ENCODE measurements around the gene KRT12. TPM values are rescaled to one million over a fixed set of nuclear protein-coding genes. Genes with fewer than 3 reads are reported as not detected.

KRT12 gene
- total and polyA plus RNA-seq, 2 donors (not counting 1 experiment from before 2014, with no cell fraction given), result not detected

DNA sequence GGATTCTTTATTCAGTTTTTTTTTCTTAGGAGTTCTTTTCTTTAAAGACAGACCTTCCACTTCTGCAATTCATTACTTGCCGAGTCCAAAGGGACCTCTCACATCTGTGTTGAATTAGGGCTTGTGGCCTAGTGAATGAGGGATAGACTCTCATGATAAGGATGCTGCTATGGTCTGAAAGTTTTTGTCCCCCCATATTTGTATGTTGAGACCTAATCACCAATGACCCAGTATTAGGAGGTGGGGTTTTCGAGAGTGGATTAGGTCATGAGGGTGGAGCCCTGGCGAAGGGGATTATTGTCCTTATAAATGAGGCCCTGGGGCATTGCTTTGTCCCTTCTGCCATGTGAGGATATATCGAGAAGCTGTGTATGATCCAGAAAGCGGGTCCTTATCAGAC, 9.5 kb downstream of the KRT12 start:
- no peak overlapping the region for H2AFZ ChIP-seq (ENCODE audit: low read length)
- no peaks in the 10 kb centered on the region for H3K4me1 ChIP-seq (ENCODE audit: control insufficient read depth, extremely low read depth, insufficient read depth, low read length)
- H3K27me3 ChIP-seq (ENCODE audit: control insufficient read depth, insufficient read depth, low read length), result no peaks in the 10 kb centered on the region
- no peak for TF ChIP-seq CTCF (conservative IDR thresholded peaks at IDR 0.05 in 1 of 2, IDR thresholded peaks at IDR 0.05 in 1 of 2; ENCODE audit: low read depth in 1 of 2, low read length in 2 of 2)
- TF ChIP-seq EZH2 (IDR thresholded peaks at IDR 0.05; ENCODE audit: low read length, missing control alignments), result no peak
- no peaks in the 10 kb centered on the region for H3K36me3 ChIP-seq (ENCODE audit: control insufficient read depth, insufficient read depth, low read length)
- peak; percentile 3 to 16 for DNase-seq (ENCODE audit: low read depth in 2 of 2)
- no peak overlapping the region for H3K4me3 ChIP-seq (replicated peaks in 1 of 4; ENCODE audit: control extremely low read depth in 1 of 4, insufficient read depth in 1 of 4, low read depth in 3 of 4, low read length in 4 of 4)
- H3K4me2 ChIP-seq (ENCODE audit: extremely low read depth, insufficient read depth, low read length), result no peak overlapping the region
- no peaks in the 10 kb centered on the region for H3K79me2 ChIP-seq (ENCODE audit: control insufficient read depth, insufficient read depth, low read length)
- no peak overlapping the region for H3K9ac ChIP-seq (ENCODE audit: insufficient read depth, low read length)
- no peaks in the 10 kb centered on the region for H4K20me1 ChIP-seq (ENCODE audit: control insufficient read depth, extremely low read depth, insufficient read depth, low read length)
- H3K9me3 ChIP-seq (ENCODE audit: control insufficient read depth, insufficient read depth, low read depth, low read length), result no peaks in the 10 kb centered on the region
- H3K27ac ChIP-seq (ENCODE audit: insufficient read depth, low read length), result no peak overlapping the region

GRCh38 chr17:40854175-40854814, 12.7 kb downstream of the KRT12 start:
- Histone ChIP-seq H3K79me2 (ENCODE audit: control insufficient read depth, insufficient read depth, low read length) (no peaks in the 10 kb centered on the region), H3K27me3 (ENCODE audit: control insufficient read depth, insufficient read depth, low read length) (no peaks in the 10 kb centered on the region), H3K4me2 (ENCODE audit: extremely low read depth, insufficient read depth, low read length) (peak overlapping the region; percentile 20), H3K9me3 (ENCODE audit: control insufficient read depth, insufficient read depth, low read depth, low read length) (no peaks in the 10 kb centered on the region), H2AFZ (ENCODE audit: low read length) (no peak overlapping the region), H4K20me1 (ENCODE audit: control insufficient read depth, extremely low read depth, insufficient read depth, low read length) (no peaks in the 10 kb centered on the region), H3K36me3 (ENCODE audit: control insufficient read depth, insufficient read depth, low read length) (no peaks in the 10 kb centered on the region), H3K27ac (ENCODE audit: insufficient read depth, low read length) (no peak overlapping the region), H3K4me3 (replicated peaks in 1 of 4; ENCODE audit: control extremely low read depth in 1 of 4, insufficient read depth in 1 of 4, low read depth in 3 of 4, low read length in 4 of 4) (no peak overlapping the region), H3K4me1 (ENCODE audit: control insufficient read depth, extremely low read depth, insufficient read depth, low read length) (no peaks in the 10 kb centered on the region), H3K9ac (ENCODE audit: insufficient read depth, low read length) (no peak overlapping the region)
- peak; percentile 90 to 92 for DNase-seq (ENCODE audit: low read depth in 2 of 2)
- TF ChIP-seq EZH2 (IDR thresholded peaks at IDR 0.05; ENCODE audit: low read length, missing control alignments), result no peak
- TF ChIP-seq CTCF (conservative IDR thresholded peaks at IDR 0.05 in 1 of 2, IDR thresholded peaks at IDR 0.05 in 1 of 2; ENCODE audit: low read depth in 1 of 2, low read length in 2 of 2), result no peak

DNA sequence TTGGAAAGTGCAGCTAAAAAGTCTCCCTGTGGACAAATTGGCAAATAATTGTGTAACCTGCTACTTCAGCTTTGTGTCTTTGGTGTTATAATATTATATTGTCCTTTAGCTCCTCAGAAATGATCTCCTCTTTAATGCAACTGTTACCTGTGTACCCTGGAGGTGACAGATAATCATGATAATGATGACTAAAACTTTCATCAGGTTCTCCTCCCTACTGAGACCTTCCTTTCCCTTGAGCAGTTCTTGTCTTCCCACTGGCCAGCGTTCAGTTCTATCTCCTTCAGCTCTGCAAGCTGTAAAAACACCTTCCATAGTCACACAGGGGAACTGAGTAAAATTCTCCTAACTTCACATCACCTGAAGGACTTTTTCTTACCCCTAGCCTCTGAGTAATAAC, 14.7 kb downstream of the KRT12 start:
- Histone ChIP-seq H3K9ac (ENCODE audit: insufficient read depth, low read length) (no peak overlapping the region), H3K4me1 (ENCODE audit: control insufficient read depth, extremely low read depth, insufficient read depth, low read length) (no peaks in the 10 kb centered on the region), H4K20me1 (ENCODE audit: control insufficient read depth, extremely low read depth, insufficient read depth, low read length) (no peaks in the 10 kb centered on the region), H2AFZ (ENCODE audit: low read length) (no peak overlapping the region), H3K4me3 (replicated peaks in 1 of 4; ENCODE audit: control extremely low read depth in 1 of 4, insufficient read depth in 1 of 4, low read depth in 3 of 4, low read length in 4 of 4) (no peak overlapping the region), H3K9me3 (ENCODE audit: control insufficient read depth, insufficient read depth, low read depth, low read length) (no peaks in the 10 kb centered on the region), H3K27ac (ENCODE audit: insufficient read depth, low read length) (no peak overlapping the region), H3K79me2 (ENCODE audit: control insufficient read depth, insufficient read depth, low read length) (no peaks in the 10 kb centered on the region), H3K27me3 (ENCODE audit: control insufficient read depth, insufficient read depth, low read length) (no peaks in the 10 kb centered on the region), H3K36me3 (ENCODE audit: control insufficient read depth, insufficient read depth, low read length) (no peaks in the 10 kb centered on the region), H3K4me2 (ENCODE audit: extremely low read depth, insufficient read depth, low read length) (no peak overlapping the region)
- DNase-seq (ENCODE audit: low read depth in 2 of 2), result no peak
- TF ChIP-seq EZH2 (IDR thresholded peaks at IDR 0.05; ENCODE audit: low read length, missing control alignments), result no peak
- no peak for TF ChIP-seq CTCF (conservative IDR thresholded peaks at IDR 0.05 in 1 of 2, IDR thresholded peaks at IDR 0.05 in 1 of 2; ENCODE audit: low read depth in 1 of 2, low read length in 2 of 2)
